Breast epithelium (tissue), 4 donors: Measurements from ENCODE around the gene FXYD7. TPM values are rescaled to one million over a fixed set of nuclear protein-coding genes. Genes with fewer than 3 reads are reported as not detected.

ENCODE experiments used
- DNase-seq, 2 donors: peaks; one replicate each; pipeline ENCODE4 v3.0.0-alpha.2; 2019; ENCODE audit warnings: low spot score in 2 of 2
- H3K27ac ChIP-seq, 2 donors: fragments of 200-600 bp; sonication (generic) in 1 of 2; one replicate each; pipeline ENCODE4 v1.5.1; 2016 to 2019; ENCODE audit warnings: mild to moderate bottlenecking in 1 of 2
- H3K27me3 ChIP-seq, 2 donors: fragments of 200-600 bp; sonication (generic) in 1 of 2; one replicate each; pipeline versions ENCODE4 v1.5.1 to v1.6.0; 2017 to 2019; ENCODE audit warnings: control low read depth in 1 of 2, mild to moderate bottlenecking in 1 of 2
- H3K36me3 ChIP-seq: fragments of 200-600 bp; one replicate; pipeline ENCODE4 v1.5.1; 2019
- H3K4me1 ChIP-seq, 2 donors: fragments of 200-600 bp; sonication (generic); one replicate each; pipeline ENCODE4 v1.5.1; 2016 to 2019; ENCODE audit warnings: control low read depth in 1 of 2
- H3K4me3 ChIP-seq, 3 donors: fragments of 200-600 bp; sonication (generic); 1 replicate in 2 of 3; 2 replicates in 1 of 3; pipeline ENCODE4 v1.5.1; 2016 to 2019; ENCODE audit warnings: mild to moderate bottlenecking in 3 of 3, moderate library complexity in 2 of 3
- H3K9me3 ChIP-seq, 2 donors: fragments of 200-600 bp; sonication (generic) in 1 of 2; one replicate each; pipeline ENCODE4 v1.5.1; 2016 to 2019; ENCODE audit warnings: control low read depth in 1 of 2
- POLR2A ChIP-seq: fragments of 450-650 bp; IDR thresholded peaks from one replicate; pipeline ENCODE4 v1.6.1; 2016; ENCODE audit warnings: antibody characterized with exemption, mild to moderate bottlenecking, moderate library complexity
- POLR2AphosphoS5 ChIP-seq, 3 donors: sonication (generic); formaldehyde crosslinking; IDR thresholded peaks; one replicate each; pipeline ENCODE4 v1.6.1; 2017; ENCODE audit warnings: antibody characterized with exemption in 3 of 3
- intact Hi-C: fragments of 100-400 bp; cut with DNase I; formaldehyde crosslinking; loops from one replicate; pipeline ENCODE4 v1.15.1; 2023; ENCODE audit warnings: low total_unique reads
- total RNA-seq, 3 donors: library from RNA; depleted of rRNA; stranded (reverse); fragments of >200 nt; gene quantifications; one replicate each; pipeline ENCODE4 v1.1.0, GENCODE V29; 2016
- TF ChIP-seq, protein P1 (sequence below), 3 donors: fragments of 450-650 bp; IDR thresholded peaks; one replicate each; pipeline ENCODE4 v1.5.1; 2016 to 2017; ENCODE audit warnings: antibody characterized with exemption in 3 of 3, mild to moderate bottlenecking in 3 of 3, moderate library complexity in 3 of 3

FXYD7 gene
- total RNA-seq, 3 donors from 2014 or later, result not detected

- H3K9me3 ChIP-seq, result peaks cover 7 to 15% of the 10 kb centered on the region in 2 donors
- no peaks in the 10 kb centered on the region for H3K36me3 ChIP-seq
- DNase-seq, result no peak
- TF ChIP-seq POLR2AphosphoS5 (IDR thresholded peaks at IDR 0.05) (no peak), POLR2A (no peak)
- TF ChIP-seq, protein P1, sequence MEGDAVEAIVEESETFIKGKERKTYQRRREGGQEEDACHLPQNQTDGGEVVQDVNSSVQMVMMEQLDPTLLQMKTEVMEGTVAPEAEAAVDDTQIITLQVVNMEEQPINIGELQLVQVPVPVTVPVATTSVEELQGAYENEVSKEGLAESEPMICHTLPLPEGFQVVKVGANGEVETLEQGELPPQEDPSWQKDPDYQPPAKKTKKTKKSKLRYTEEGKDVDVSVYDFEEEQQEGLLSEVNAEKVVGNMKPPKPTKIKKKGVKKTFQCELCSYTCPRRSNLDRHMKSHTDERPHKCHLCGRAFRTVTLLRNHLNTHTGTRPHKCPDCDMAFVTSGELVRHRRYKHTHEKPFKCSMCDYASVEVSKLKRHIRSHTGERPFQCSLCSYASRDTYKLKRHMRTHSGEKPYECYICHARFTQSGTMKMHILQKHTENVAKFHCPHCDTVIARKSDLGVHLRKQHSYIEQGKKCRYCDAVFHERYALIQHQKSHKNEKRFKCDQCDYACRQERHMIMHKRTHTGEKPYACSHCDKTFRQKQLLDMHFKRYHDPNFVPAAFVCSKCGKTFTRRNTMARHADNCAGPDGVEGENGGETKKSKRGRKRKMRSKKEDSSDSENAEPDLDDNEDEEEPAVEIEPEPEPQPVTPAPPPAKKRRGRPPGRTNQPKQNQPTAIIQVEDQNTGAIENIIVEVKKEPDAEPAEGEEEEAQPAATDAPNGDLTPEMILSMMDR (IDR thresholded peaks at IDR 0.05), result no peak
- H3K4me1 ChIP-seq, result no peaks in the 10 kb centered on the region
- peak overlapping the region in 1 of 2 donors; percentile 19 for H3K27ac ChIP-seq
- no peak overlapping the region for H3K4me3 ChIP-seq
- H3K27me3 ChIP-seq, result no peaks in the 10 kb centered on the region
- intact Hi-C loops, result no loop called here
Observed at GRCh38 chr19:35170359-35171061, 27.5 kb downstream of the FXYD7 start.

DNA sequence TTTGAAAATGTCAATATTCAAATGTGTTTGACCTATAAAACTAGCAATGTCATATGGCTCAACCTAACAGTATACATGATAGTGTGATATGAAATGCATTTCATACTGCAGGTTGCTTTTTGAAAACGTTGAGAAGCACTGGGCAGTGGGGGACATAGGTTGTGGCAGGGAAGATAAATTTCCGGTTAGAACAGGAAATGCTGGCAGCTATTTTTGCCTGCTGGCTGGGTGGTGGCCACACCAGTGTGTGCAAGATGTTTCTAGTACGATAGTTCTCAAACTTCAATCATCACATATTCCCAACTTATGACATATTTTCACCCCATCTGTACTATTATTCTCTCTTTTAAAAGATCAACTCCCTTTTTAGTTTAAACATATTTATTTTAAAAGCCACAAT, 28.7 kb downstream of the FXYD7 start:
- no peak overlapping the region for H3K4me3 ChIP-seq
- intact Hi-C loops, result no loop called here
- no peaks in the 10 kb centered on the region for H3K27me3 ChIP-seq
- no peak overlapping the region for H3K27ac ChIP-seq
- H3K4me1 ChIP-seq, result peaks cover 0 to 5% of the 10 kb centered on the region in 2 donors
- H3K9me3 ChIP-seq, result peaks cover 0 to 3% of the 10 kb centered on the region in 2 donors
- TF ChIP-seq, protein P1 (IDR thresholded peaks at IDR 0.05), result no peak
- TF ChIP-seq POLR2A (no peak), POLR2AphosphoS5 (IDR thresholded peaks at IDR 0.05) (no peak)
- no peaks in the 10 kb centered on the region for H3K36me3 ChIP-seq
- no peak for DNase-seq

DNA sequence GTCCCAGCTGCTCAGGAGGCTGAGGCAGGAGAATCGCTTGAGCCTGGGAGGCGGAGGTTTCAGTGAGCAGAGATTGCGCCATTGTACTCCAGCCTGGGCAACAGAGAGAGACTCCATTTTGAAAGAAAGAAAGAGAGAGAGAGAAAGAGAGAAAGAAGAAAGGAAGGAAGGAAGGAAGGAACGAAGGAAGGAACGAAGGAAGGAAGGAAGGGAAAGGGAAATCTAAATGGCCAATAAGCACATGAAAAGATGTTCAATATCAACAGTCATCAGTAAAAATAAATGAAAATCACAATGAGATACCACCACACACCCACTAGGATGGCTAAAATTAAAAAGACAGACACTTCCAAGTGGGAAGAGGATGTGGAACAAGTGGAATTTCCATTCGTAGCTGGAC, 31.2 kb downstream of the FXYD7 start:
- Histone ChIP-seq H3K4me3 (no peak overlapping the region), H3K4me1 (peaks cover 0 to 5% of the 10 kb centered on the region in 2 donors), H3K36me3 (no peaks in the 10 kb centered on the region), H3K9me3 (no peaks in the 10 kb centered on the region), H3K27ac (no peak overlapping the region), H3K27me3 (no peaks in the 10 kb centered on the region)
- intact Hi-C loops, result no loop called here
- TF ChIP-seq, protein P1 (IDR thresholded peaks at IDR 0.05), result no peak
- no peak for TF ChIP-seq POLR2A
- TF ChIP-seq POLR2AphosphoS5 (IDR thresholded peaks at IDR 0.05), result no peak
- DNase-seq, result no peak

GRCh38 chr19:35176181-35176570, 33.1 kb downstream of the FXYD7 start:
- peak overlapping the region in 1 of 2 donors; percentile 72 for H3K27ac ChIP-seq
- TF ChIP-seq POLR2A, result no peak
- no peak for TF ChIP-seq POLR2AphosphoS5 (IDR thresholded peaks at IDR 0.05)
- TF ChIP-seq, protein P1 (IDR thresholded peaks at IDR 0.05), result no peak
- intact Hi-C loops, result no loop called here
- H3K4me1 ChIP-seq, result peaks cover 0 to 5% of the 10 kb centered on the region in 2 donors
- H3K27me3 ChIP-seq, result no peaks in the 10 kb centered on the region
- H3K36me3 ChIP-seq, result no peaks in the 10 kb centered on the region
- no peak overlapping the region for H3K4me3 ChIP-seq
- DNase-seq, result no peak
- H3K9me3 ChIP-seq, result no peaks in the 10 kb centered on the region

DNA sequence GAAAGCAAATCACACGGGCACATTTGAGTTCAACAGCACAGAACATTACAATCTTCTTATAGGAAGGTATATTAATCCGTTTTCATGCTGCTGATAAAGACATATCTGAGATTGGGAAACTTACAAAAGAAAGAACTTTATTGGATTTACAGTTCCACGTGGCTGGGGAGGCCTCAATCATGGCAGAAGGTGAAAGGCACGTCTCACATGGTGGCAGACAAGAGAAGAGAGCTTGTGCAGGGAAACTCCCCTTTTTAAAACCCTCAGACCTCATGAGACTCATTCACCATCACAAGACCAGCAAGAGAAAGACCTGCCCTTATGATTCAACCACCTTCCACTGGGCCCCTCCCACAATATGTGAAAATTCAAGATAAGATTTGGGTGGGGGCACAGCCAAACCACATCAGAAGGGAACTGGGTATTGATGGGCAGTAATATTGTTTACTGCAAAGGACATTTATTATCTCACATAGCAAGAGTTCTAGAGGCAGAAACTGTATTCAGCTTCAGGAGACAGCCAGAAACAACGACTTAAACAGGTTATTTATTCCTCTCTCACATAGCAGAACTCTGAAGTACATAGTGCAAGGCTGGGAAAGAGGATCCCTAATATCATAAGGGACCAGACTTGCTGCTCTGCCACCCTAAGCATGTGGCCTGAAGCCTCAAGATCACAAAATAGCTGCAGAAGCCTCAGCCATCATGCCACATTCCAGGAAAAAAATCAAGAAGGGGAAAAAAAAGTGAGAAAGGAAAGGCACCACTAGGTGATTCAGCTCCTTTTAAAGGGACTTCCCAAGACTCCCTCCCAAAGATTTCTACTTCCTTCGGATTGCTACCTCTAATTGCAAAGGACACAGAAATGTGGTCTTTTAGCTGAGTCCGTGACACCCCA, 34.6 kb downstream of the FXYD7 start:
- Histone ChIP-seq H3K36me3 (no peaks in the 10 kb centered on the region), H3K27ac (peak overlapping the region in 1 of 2 donors; percentile 52), H3K9me3 (no peaks in the 10 kb centered on the region), H3K4me3 (no peak overlapping the region), H3K4me1 (peaks cover 0 to 5% of the 10 kb centered on the region in 2 donors), H3K27me3 (no peaks in the 10 kb centered on the region)
- intact Hi-C loops, result no loop called here
- TF ChIP-seq, protein P1 (IDR thresholded peaks at IDR 0.05), result no peak
- TF ChIP-seq POLR2A (no peak), POLR2AphosphoS5 (IDR thresholded peaks at IDR 0.05) (no peak)
- no peak for DNase-seq
